PC-3 (cell line): ENCODE data around the gene MOV10. TPM values are rescaled to one million over a fixed set of nuclear protein-coding genes. Genes with fewer than 3 reads are reported as not detected.

Experiments used
- ATAC-seq: fragments of 200-7000 bp; cut with Tn5 transposase; 2 replicates; pipeline ENCODE4 v1.9.1; 2020; ENCODE audit warnings: mild to moderate bottlenecking, moderate library complexity
- BruUV-seq: library from RNA; stranded (reverse); fragments of 400-500 nt; replicated peaks from 2 replicates; lab custom pipeline; 2021; lab: Mats Ljungman, UMichigan
- CTCF ChIA-PET: fragments of 300-600 bp; sonication (Branson Sonifier 250); formaldehyde crosslinking; loops from one replicate; lab custom pipeline; 2022; ENCODE audit warnings: antibody characterized with exemption; lab: Charles Lee
- POLR2A ChIA-PET: fragments of 300-600 bp; sonication (Branson Sonifier 250); formaldehyde crosslinking; loops from one replicate; lab custom pipeline; 2022; ENCODE audit warnings: antibody characterized with exemption; ENCODE audit not compliant: unreplicated experiment; lab: Charles Lee
- DNase-seq: peaks from one replicate; pipeline ENCODE4 v3.0.0-alpha.2; 2015
- H2AFZ ChIP-seq: fragments of 300-600 bp; sonication (generic); 2 replicates; pipeline ENCODE4 v1.6.0; 2016; ENCODE audit warnings: antibody characterized with exemption, low read length
- H3F3A ChIP-seq: fragments of 300-600 bp; sonication (generic); one replicate; pipeline ENCODE4 v1.6.0; 2017; ENCODE audit warnings: antibody characterized with exemption, low read length, control low read depth, mild to moderate bottlenecking; ENCODE audit not compliant: unreplicated experiment
- H3K27ac ChIP-seq: fragments of 300-600 bp; sonication (generic); 2 replicates; pipeline ENCODE4 v1.5.1; 2016; ENCODE audit warnings: mild to moderate bottlenecking, low read length
- H3K27me3 ChIP-seq: fragments of 300-600 bp; sonication (generic); 2 replicates; pipeline ENCODE4 v1.6.1; 2016; ENCODE audit warnings: low read length, mixed read lengths
- H3K36me3 ChIP-seq: fragments of 300-600 bp; sonication (generic); 2 replicates; pipeline ENCODE4 v1.6.1; 2016; ENCODE audit warnings: low read depth, mixed run types, low read length, mixed read lengths
- H3K4me1 ChIP-seq: fragments of 300-600 bp; sonication (generic); 2 replicates; pipeline ENCODE4 v1.5.1; 2016; ENCODE audit warnings: low read length; ENCODE audit not compliant: insufficient read depth
- H3K4me2 ChIP-seq: fragments of 300-600 bp; sonication (generic); 2 replicates; pipeline ENCODE4 v1.6.0; 2016; ENCODE audit warnings: low read length
- H3K4me3 ChIP-seq: fragments of 300-600 bp; sonication (generic); 2 replicates; pipeline ENCODE4 v1.5.1; 2016; ENCODE audit warnings: mild to moderate bottlenecking, low read length, mixed read lengths
- H3K79me2 ChIP-seq: fragments of 300-600 bp; sonication (generic); 2 replicates; pipeline ENCODE4 v1.6.1; 2017; ENCODE audit warnings: low read length, mixed read lengths
- H3K9ac ChIP-seq: fragments of 300-600 bp; sonication (generic); 2 replicates; pipeline ENCODE4 v1.6.0; 2016; ENCODE audit warnings: mild to moderate bottlenecking, low read length
- H3K9me2 ChIP-seq: fragments of 300-600 bp; sonication (generic); replicated peaks from 2 replicates; pipeline ENCODE4 v1.6.1; 2016; ENCODE audit warnings: mixed run types, low read length, mixed read lengths
- H3K9me3 ChIP-seq: fragments of 300-600 bp; sonication (generic); 2 replicates; pipeline ENCODE4 v1.6.1; 2016; ENCODE audit warnings: low read length, mixed read lengths
- H4K20me1 ChIP-seq: fragments of 300-600 bp; sonication (generic); 2 replicates; pipeline ENCODE4 v1.6.1; 2016; ENCODE audit warnings: low read length, mixed read lengths
- CTCF ChIP-seq: fragments of 300-600 bp; sonication (generic); conservative IDR thresholded peaks from 2 replicates; pipeline ENCODE4 v1.5.1; 2017; ENCODE audit warnings: antibody characterized with exemption, low read depth, mild to moderate bottlenecking, low read length
- EZH2 ChIP-seq: fragments of 300-600 bp; sonication (generic); IDR thresholded peaks from one replicate; pipeline ENCODE4 v1.6.1; 2017; ENCODE audit warnings: antibody characterized with exemption, mild to moderate bottlenecking, low read length; ENCODE audit not compliant: unreplicated experiment
- EZH2phosphoT487 ChIP-seq: fragments of 300-600 bp; sonication (generic); IDR thresholded peaks from 2 replicates; pipeline ENCODE4 v1.6.1; 2018; ENCODE audit warnings: mild to moderate bottlenecking, antibody characterized with exemption, low read length, borderline replicate concordance
- intact Hi-C: fragments of 100-400 bp; cut with micrococcal nuclease; formaldehyde crosslinking; loops from 2 replicates; pipeline ENCODE4 v1.9.0; 2023
- total RNA-seq: library from RNA; depleted of rRNA; stranded (reverse); fragments of >200 nt; gene quantifications from 2 replicates; pipeline ENCODE4 v1.2.3, GENCODE V29; 2014

Gene MOV10
- total RNA-seq, 1 experiment from 2014 or later = 68.5 TPM

- Histone ChIP-seq H3K9ac (no peak overlapping the region), H3K9me2 (no peaks in the 10 kb centered on the region), H3K4me1 (no peaks in the 10 kb centered on the region), H3K36me3 (no peaks in the 10 kb centered on the region), H3F3A (no peaks in the 10 kb centered on the region), H2AFZ (no peak overlapping the region), H3K4me3 (no peak overlapping the region), H3K27me3 (no peaks in the 10 kb centered on the region), H3K4me2 (no peak overlapping the region), H4K20me1 (no peaks in the 10 kb centered on the region), H3K9me3 (no peaks in the 10 kb centered on the region), H3K79me2 (no peaks in the 10 kb centered on the region), H3K27ac (no peak overlapping the region)
- ChIA-PET POLR2A (no interaction called here), CTCF (no interaction called here)
- no TSS peak for BruUV-seq
- no peak for DNase-seq
- TF ChIP-seq EZH2phosphoT487 (no peak), CTCF (no peak), EZH2 (no peak)
- ATAC-seq = no peak
- intact Hi-C loops = no loop called here
Observed at GRCh38 chr1:112743174-112744008, 68.9 kb downstream of the MOV10 start.

GRCh38 chr1:112744009-112744578 lies 69.6 kb downstream of the MOV10 start:
- H3K4me1 ChIP-seq = no peaks in the 10 kb centered on the region
- no peaks in the 10 kb centered on the region for H3K79me2 ChIP-seq
- no TSS peak for BruUV-seq
- no peak overlapping the region for H3K4me3 ChIP-seq
- H2AFZ ChIP-seq = no peak overlapping the region
- intact Hi-C loops = no loop called here
- H3F3A ChIP-seq = no peaks in the 10 kb centered on the region
- no peaks in the 10 kb centered on the region for H3K9me2 ChIP-seq
- no peak overlapping the region for H3K4me2 ChIP-seq
- no peak overlapping the region for H3K27ac ChIP-seq
- POLR2A ChIA-PET = no interaction called here
- H4K20me1 ChIP-seq = no peaks in the 10 kb centered on the region
- CTCF ChIA-PET = no interaction called here
- TF ChIP-seq CTCF (no peak), EZH2phosphoT487 (no peak), EZH2 (no peak)
- H3K36me3 ChIP-seq = no peaks in the 10 kb centered on the region
- no peaks in the 10 kb centered on the region for H3K9me3 ChIP-seq
- DNase-seq = no peak
- ATAC-seq = no peak
- H3K27me3 ChIP-seq = no peaks in the 10 kb centered on the region
- H3K9ac ChIP-seq = no peak overlapping the region

GRCh38 chr1:112748396-112748795 lies 73.9 kb downstream of the MOV10 start:
- CTCF ChIA-PET = no interaction called here
- intact Hi-C loops = no loop called here

More at GRCh38 chr1:112748396-112748795, 73.9 kb downstream of the MOV10 start:
- Histone ChIP-seq H3K9me3 (no peaks in the 10 kb centered on the region), H3K4me2 (no peak overlapping the region), H3K79me2 (no peaks in the 10 kb centered on the region), H3K9me2 (no peaks in the 10 kb centered on the region), H3K9ac (no peak overlapping the region), H2AFZ (no peak overlapping the region), H3K4me3 (no peak overlapping the region), H3K27ac (no peak overlapping the region), H3K36me3 (no peaks in the 10 kb centered on the region), H3K4me1 (no peaks in the 10 kb centered on the region), H3F3A (no peaks in the 10 kb centered on the region), H3K27me3 (no peaks in the 10 kb centered on the region), H4K20me1 (no peaks in the 10 kb centered on the region)
- POLR2A ChIA-PET = no interaction called here
- ATAC-seq (no peak), DNase-seq (no peak)
- no peak for TF ChIP-seq CTCF
- no peak for TF ChIP-seq EZH2
- TF ChIP-seq EZH2phosphoT487 = no peak
- no TSS peak for BruUV-seq
